ENCODE results near the gene PIM2.
A peak's percentile ranks its signal among the peaks of the same experiment; 100 is the strongest.

PIM2 gene

DNA sequence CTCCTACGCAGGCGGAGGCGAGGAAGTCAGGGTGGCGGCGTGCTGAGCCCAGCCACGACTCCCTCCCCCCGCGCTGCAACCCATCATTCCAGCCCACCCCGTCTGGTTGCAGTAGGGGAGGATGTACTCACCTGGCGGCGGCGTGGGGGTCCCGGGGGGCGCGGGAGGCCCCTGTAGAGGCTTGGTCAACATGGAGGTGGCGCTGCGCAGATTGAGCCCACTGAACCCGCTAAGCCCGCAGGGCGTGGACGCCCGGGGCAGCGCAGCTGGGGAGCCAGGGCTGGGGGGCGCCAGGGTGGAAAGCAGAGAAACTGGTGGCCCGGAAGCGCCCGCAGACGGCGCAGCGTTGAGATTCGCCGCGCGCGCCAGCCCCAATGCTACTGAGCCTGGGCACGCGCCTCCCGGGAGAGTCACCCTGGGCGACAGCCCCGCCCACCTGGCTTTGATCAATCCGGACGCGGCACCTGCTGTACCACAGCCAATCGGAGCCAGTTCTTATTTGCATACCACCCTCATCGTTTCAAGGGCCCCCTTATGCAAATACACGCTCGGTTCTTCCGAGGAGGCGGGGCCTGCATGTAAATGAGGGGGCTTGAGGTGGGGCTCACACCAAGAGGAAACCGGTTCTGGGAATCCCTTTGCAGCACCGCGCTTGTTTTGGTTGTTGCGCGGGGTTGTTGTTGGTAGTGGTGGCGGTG lies at the start of gene PIM2:
Gene PIM2 (minus strand): TSS at position 382 of the 698 bp plus-strand sequence. CDS start 190 bp downstream, at position 192.
- Histone ChIP-seq H3K36me3 (ENCODE audit: insufficient read depth, low read length) (peaks cover 7% of the 10 kb centered on the region), H3K27ac (ENCODE audit: low read depth, low read length) (peak within 1 kb of the TSS; percentile 71)

DNA sequence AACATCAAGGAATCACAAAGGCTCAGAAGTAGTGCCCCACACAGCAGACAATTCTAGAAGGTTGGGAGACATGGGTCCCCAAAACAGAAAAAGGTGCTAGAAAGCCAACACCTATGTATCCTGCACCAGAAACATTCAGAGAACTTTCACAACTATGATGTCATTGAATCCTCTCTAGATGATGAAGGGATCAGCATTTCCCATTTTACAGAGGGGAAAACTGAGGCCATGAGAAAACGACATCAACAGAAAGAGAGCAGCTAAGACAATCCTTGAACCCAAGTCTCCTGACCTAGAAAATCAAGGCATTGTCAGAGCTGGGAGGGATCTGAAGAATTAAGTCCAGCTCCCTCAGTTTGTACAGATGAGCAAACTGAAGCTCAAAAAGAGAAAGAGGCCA lies 49.6 kb upstream of the PIM2 start:
- Histone ChIP-seq H3K4me3 (ENCODE audit: low read depth in 1 of 2, low read length in 2 of 2) (no peak overlapping the region), H3K36me3 (ENCODE audit: insufficient read depth, low read length) (no peaks in the 10 kb centered on the region), H3K27ac (ENCODE audit: low read depth, low read length) (no peak overlapping the region), H3K4me1 (ENCODE audit: insufficient read depth, low read length) (peaks cover 7% of the 10 kb centered on the region), H3K9me3 (ENCODE audit: low read length) (no peaks in the 10 kb centered on the region), H3K9ac (ENCODE audit: low read length) (no peak overlapping the region), H3K27me3 (ENCODE audit: control insufficient read depth in 1 of 2, insufficient read depth in 2 of 2, low read length in 2 of 2) (peaks cover 0 to 11% of the 10 kb centered on the region in 2 donors)

More for the DNA sequence above, at the start of gene PIM2:
- Histone ChIP-seq H3K4me1 (ENCODE audit: insufficient read depth, low read length) (peaks cover 11% of the 10 kb centered on the region), H3K4me3 (ENCODE audit: low read depth in 1 of 2, low read length in 2 of 2) (peak within 1 kb of the TSS; percentile 41 to 52), H3K9ac (ENCODE audit: low read length) (no peak within 1 kb of the TSS), H3K27me3 (ENCODE audit: control insufficient read depth in 1 of 2, insufficient read depth in 2 of 2, low read length in 2 of 2) (no peaks in the 10 kb centered on the region), H3K9me3 (ENCODE audit: low read length) (no peaks in the 10 kb centered on the region)

DNA sequence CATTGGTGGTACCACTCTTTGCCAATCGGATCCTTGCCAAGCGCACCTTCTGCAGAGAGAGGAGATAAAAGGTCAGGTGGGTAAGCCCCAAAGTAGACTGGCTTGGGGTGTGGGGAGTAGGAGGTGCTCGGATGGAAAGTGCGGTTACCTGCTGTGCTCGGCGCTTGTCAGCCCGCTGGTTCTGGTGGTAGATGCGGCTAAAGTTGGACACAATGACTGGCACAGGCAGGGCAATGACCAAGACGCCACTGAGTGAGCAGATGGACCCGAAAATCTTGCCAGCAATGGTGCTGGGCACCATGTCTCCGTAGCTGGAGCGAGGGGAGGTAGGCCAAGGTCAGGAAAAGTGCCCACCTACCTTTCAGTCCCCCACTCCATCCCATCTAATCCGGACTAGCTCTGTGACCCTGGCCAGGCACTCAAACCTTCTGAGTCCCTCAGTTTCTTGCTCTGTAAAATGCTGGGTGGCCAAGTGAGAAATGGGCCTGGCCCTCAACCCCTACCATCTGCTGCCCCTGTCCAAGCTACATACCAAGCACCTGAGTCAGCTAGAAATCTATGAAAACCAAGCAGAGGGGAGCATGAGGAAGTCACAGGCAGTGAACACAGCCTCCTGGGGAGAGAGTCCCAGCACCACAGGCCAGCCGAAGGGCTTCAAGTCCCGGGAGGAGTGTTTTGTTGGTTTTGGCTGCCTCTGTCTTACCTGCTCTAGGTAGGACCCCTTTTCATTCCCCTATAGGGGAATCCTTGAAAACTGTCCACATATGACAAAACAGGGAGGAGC lies 48.2 kb upstream of the PIM2 start:
- Histone ChIP-seq H3K9me3 (ENCODE audit: low read length) (no peaks in the 10 kb centered on the region), H3K9ac (ENCODE audit: low read length) (no peak overlapping the region), H3K27me3 (ENCODE audit: control insufficient read depth in 1 of 2, insufficient read depth in 2 of 2, low read length in 2 of 2) (peaks cover 0 to 7% of the 10 kb centered on the region in 2 donors), H3K4me1 (ENCODE audit: insufficient read depth, low read length) (peaks cover 7% of the 10 kb centered on the region), H3K4me3 (ENCODE audit: low read depth in 1 of 2, low read length in 2 of 2) (no peak overlapping the region), H3K27ac (ENCODE audit: low read depth, low read length) (no peak overlapping the region), H3K36me3 (ENCODE audit: insufficient read depth, low read length) (no peaks in the 10 kb centered on the region)

DNA sequence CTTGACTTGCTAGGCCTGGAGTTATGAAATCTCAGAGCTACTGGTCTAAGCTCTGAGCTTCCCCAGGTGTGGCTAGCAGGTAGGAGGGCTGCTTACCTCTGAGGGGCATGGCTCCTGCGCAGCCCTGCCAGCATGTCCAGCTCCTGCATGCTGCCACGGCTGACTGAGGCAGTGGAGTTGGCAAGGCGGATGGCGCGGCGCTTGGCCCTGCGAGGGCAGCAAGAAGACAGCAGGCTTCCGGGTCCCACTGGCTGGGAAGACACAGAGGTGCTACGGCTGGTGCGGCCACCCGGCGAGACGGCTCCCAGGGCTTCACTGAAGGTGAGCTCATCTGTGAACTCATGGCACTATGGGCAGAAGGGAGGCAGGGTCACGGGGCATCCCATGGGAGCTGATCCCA lies 47.1 kb upstream of the PIM2 start:
- H3K27ac ChIP-seq (ENCODE audit: low read depth, low read length) = no peak overlapping the region
- peaks cover 2% of the 10 kb centered on the region for H3K4me1 ChIP-seq (ENCODE audit: insufficient read depth, low read length)
- H3K9me3 ChIP-seq (ENCODE audit: low read length) = no peaks in the 10 kb centered on the region
- no peak overlapping the region for H3K4me3 ChIP-seq (ENCODE audit: low read depth in 1 of 2, low read length in 2 of 2)
- H3K9ac ChIP-seq (ENCODE audit: low read length) = no peak overlapping the region
- H3K36me3 ChIP-seq (ENCODE audit: insufficient read depth, low read length) = no peaks in the 10 kb centered on the region
- no peaks in the 10 kb centered on the region for H3K27me3 ChIP-seq (ENCODE audit: control insufficient read depth in 1 of 2, insufficient read depth in 2 of 2, low read length in 2 of 2)

DNA sequence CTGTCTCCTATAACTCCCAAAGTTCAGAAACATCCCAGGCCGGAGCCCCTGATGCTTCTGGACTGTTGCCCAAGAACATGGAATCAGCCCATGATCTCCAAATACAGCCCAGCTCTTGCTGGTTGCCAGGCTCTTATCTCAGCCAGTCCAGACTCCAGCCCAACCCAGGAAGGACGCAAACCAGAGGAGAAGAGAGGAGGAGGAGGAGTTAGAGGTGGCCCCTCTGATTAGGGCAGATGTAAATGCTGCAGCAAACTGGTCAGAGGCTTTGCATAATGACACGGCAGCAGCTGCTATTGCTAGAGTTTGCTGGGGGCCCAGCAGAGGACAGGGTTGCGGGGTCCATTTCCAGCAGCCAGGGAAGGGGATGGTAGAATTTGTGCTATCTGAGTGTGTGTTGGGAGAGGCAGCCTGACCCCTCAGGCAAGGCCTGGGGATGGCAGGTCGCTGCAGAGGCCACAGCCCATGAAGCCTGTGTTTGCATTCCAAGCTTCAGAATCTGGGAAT lies 42.8 kb upstream of the PIM2 start:
- Histone ChIP-seq H3K27ac (ENCODE audit: low read depth, low read length) (no peak overlapping the region), H3K9me3 (ENCODE audit: low read length) (no peaks in the 10 kb centered on the region), H3K36me3 (ENCODE audit: insufficient read depth, low read length) (no peaks in the 10 kb centered on the region), H3K9ac (ENCODE audit: low read length) (no peak overlapping the region), H3K4me3 (ENCODE audit: low read depth in 1 of 2, low read length in 2 of 2) (no peak overlapping the region), H3K27me3 (ENCODE audit: control insufficient read depth in 1 of 2, insufficient read depth in 2 of 2, low read length in 2 of 2) (no peaks in the 10 kb centered on the region), H3K4me1 (ENCODE audit: insufficient read depth, low read length) (peaks cover 4% of the 10 kb centered on the region)

DNA sequence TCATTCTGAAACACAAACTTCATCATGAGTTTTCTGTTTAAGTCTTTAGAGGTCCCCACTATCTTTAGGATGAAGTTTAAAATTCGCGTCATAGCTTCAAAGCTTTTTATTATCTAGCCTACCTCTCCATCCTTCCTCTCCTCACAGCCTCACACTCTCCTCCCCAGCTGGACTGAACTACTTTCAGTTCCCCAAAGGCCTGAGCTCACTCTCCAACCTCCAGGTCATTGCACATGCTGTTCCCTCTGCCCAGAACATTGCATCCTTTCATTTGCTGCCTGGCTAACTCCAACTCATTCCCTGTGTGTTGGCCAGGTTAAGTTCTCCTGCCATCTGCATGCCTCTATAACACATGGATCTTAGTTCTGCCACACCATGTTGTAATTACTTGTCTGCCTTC lies 41.5 kb upstream of the PIM2 start:
- no peaks in the 10 kb centered on the region for H3K27me3 ChIP-seq (ENCODE audit: control insufficient read depth in 1 of 2, insufficient read depth in 2 of 2, low read length in 2 of 2)
- H3K4me1 ChIP-seq (ENCODE audit: insufficient read depth, low read length) = peaks cover 15% of the 10 kb centered on the region
- H3K27ac ChIP-seq (ENCODE audit: low read depth, low read length) = no peak overlapping the region
- H3K4me3 ChIP-seq (ENCODE audit: low read depth in 1 of 2, low read length in 2 of 2) = no peak overlapping the region
- H3K9me3 ChIP-seq (ENCODE audit: low read length) = no peaks in the 10 kb centered on the region
- H3K36me3 ChIP-seq (ENCODE audit: insufficient read depth, low read length) = peaks cover 10% of the 10 kb centered on the region
- H3K9ac ChIP-seq (ENCODE audit: low read length) = no peak overlapping the region

DNA sequence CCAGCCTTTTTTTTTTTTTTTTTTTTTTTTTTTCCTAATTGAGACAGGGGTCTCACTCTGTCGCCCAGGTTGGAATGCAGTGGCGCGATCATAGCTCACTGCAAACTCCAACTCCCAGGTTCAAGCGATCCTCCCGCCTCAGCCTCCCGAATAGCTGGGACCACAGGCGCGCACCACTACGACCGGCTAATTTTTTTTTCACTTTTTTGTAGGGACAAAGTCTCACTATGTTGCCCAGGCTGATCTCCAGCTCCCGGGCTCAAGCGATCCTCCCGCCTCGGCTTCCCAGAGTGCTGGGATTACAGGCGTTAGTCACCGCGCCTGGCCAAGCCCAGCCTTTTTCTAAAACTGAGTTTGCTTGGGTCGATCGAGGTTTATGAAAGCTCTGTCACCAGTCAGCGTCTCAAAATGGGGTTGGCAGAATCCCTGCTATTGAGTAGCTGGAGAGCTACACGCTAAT lies 39.8 kb upstream of the PIM2 start:
- Histone ChIP-seq H3K9ac (ENCODE audit: low read length) (peak overlapping the region; percentile 27), H3K4me1 (ENCODE audit: insufficient read depth, low read length) (peaks cover 27% of the 10 kb centered on the region), H3K4me3 (ENCODE audit: low read depth in 1 of 2, low read length in 2 of 2) (peak overlapping the region; percentile 30 to 46), H3K36me3 (ENCODE audit: insufficient read depth, low read length) (peaks cover 15% of the 10 kb centered on the region), H3K9me3 (ENCODE audit: low read length) (no peaks in the 10 kb centered on the region), H3K27ac (ENCODE audit: low read depth, low read length) (peak overlapping the region; percentile 90), H3K27me3 (ENCODE audit: control insufficient read depth in 1 of 2, insufficient read depth in 2 of 2, low read length in 2 of 2) (no peaks in the 10 kb centered on the region)

DNA sequence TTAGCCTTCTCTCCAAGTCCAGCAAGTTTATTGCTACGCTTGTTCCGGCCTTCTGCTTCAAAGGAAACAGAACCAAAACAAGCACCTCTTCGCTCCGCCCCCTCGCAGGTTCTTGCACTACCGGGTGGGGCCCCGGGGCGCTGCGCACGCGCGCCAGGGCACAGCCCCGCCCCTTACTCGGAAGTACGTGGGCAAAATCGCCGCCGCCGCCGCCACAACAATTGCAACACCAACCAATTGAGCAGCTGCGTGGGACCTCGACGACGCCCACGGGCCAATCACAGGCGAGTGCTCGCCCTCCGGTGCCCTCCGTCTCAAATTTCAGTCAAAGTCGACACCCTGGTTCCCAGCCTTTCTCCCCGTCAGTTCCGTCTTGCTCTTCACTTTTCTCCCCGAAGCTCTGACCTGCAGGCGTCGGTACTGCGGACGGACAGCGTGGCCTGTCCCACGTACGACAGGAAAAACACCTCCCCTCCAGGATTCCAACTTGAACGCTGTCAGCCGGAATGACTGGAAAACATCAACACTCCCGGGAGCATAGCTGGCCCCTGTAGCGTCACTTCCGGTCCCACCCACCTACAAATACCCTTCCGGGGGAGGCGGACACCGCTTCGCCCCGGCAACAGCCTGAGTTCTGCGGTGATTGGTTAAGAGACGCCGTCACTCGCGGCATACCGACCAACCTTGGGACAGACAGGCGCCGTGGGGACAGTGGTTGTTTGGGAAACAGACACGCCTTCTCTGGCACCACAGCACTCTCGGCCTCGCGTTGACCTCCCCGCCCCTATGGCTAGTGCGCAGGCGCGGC lies 39.2 kb upstream of the PIM2 start:
- Histone ChIP-seq H3K36me3 (ENCODE audit: insufficient read depth, low read length) (peaks cover 15% of the 10 kb centered on the region), H3K27ac (ENCODE audit: low read depth, low read length) (peak overlapping the region; percentile 90), H3K4me3 (ENCODE audit: low read depth in 1 of 2, low read length in 2 of 2) (peak overlapping the region; percentile 36 to 58), H3K9ac (ENCODE audit: low read length) (peak overlapping the region; percentile 27), H3K4me1 (ENCODE audit: insufficient read depth, low read length) (peaks cover 32% of the 10 kb centered on the region), H3K27me3 (ENCODE audit: control insufficient read depth in 1 of 2, insufficient read depth in 2 of 2, low read length in 2 of 2) (no peaks in the 10 kb centered on the region), H3K9me3 (ENCODE audit: low read length) (no peaks in the 10 kb centered on the region)

DNA sequence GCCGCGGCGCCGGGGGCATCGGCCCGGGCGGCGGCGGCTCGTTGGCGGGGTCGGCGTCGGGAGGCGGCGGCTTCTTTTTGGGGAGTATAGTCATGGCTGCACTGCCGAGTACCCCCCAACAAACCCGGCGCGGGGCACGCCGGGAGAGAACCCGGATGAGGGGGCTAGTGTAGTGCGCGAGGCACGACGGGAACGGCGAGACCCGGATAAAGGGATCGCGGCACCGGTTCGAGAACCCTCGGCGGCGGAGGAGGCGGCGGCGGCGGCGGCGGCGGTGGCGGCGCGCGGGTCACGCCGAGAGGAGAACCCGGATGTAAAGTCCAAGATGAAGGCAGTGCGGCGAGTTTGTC lies 38.6 kb upstream of the PIM2 start, which contains the start of gene OTUD5:
Gene OTUD5 (minus strand): TSS at position 131 of the 350 bp plus-strand sequence. CDS start 37 bp downstream, at position 94.
- H3K4me3 ChIP-seq (ENCODE audit: low read depth in 1 of 2, low read length in 2 of 2) = peak within 1 kb of the TSS; percentile 52 to 58
- H3K27me3 ChIP-seq (ENCODE audit: control insufficient read depth in 1 of 2, insufficient read depth in 2 of 2, low read length in 2 of 2) = no peaks in the 10 kb centered on the region
- peak within 1 kb of the TSS; percentile 60 for H3K9ac ChIP-seq (ENCODE audit: low read length)
- peak within 1 kb of the TSS; percentile 90 for H3K27ac ChIP-seq (ENCODE audit: low read depth, low read length)
- peaks cover 15% of the 10 kb centered on the region for H3K36me3 ChIP-seq (ENCODE audit: insufficient read depth, low read length)
- H3K4me1 ChIP-seq (ENCODE audit: insufficient read depth, low read length) = peaks cover 37% of the 10 kb centered on the region
- H3K9me3 ChIP-seq (ENCODE audit: low read length) = no peaks in the 10 kb centered on the region

DNA sequence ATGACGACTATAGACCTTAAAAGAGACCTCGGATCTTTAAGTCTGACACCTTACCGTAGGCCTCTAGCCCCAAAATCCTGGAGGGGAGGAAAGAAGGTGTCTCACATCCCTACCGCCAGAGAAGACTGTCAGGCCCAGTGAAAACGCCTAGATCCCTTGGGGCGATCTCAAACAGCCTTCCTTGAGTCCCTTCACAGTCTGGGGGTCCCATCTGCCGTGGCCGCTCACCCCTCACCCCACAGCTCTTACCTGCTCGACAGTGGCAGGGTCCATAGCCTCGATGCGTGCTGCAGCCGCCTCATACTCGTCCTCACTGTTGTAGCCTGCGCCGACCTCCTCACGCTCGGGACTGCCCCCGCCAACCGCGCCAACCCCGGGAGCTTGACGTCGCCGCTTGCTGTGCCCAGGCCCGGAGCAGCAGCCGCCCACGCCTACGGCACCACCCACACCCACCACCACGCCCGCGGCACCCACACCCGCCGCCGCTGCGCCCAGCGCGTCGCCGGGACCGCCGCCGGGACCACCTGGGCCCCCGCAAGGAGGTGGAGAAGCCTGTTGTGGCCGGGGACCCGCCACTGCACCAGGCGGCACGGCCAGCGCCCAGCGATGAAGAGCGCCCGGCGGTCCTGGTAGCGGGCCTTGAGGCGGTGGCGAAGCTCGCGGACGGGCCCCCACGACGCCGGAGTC lies 38.0 kb upstream of the PIM2 start:
- Histone ChIP-seq H3K4me3 (ENCODE audit: low read depth in 1 of 2, low read length in 2 of 2) (peak overlapping the region; percentile 52 to 55), H3K4me1 (ENCODE audit: insufficient read depth, low read length) (peaks cover 37% of the 10 kb centered on the region), H3K27me3 (ENCODE audit: control insufficient read depth in 1 of 2, insufficient read depth in 2 of 2, low read length in 2 of 2) (no peaks in the 10 kb centered on the region), H3K36me3 (ENCODE audit: insufficient read depth, low read length) (peaks cover 15% of the 10 kb centered on the region), H3K27ac (ENCODE audit: low read depth, low read length) (peak overlapping the region; percentile 56), H3K9ac (ENCODE audit: low read length) (peak overlapping the region; percentile 60), H3K9me3 (ENCODE audit: low read length) (no peaks in the 10 kb centered on the region)
